HG03558 (cell line): Measurements from ENCODE around the gene RADIL.

ENCODE experiments used
- ATAC-seq: cut with Tn5 transposase; IDR thresholded peaks from one replicate; pipeline ENCODE4 v1.9.1; 2021; ENCODE audit warnings: moderate number of reproducible peaks; ENCODE audit not compliant: unreplicated experiment; ENCODE audit errors: extremely low read depth

The RADIL gene

GRCh38 chr7:4882169-4883032 is 1.1 kb downstream of the RADIL start:
- ATAC-seq, result no peak

GRCh38 chr7:4880218-4880617 is 3.3 kb downstream of the RADIL start:
- no peak for ATAC-seq

- no peak for ATAC-seq
Measured at GRCh38 chr7:4879396-4880081, 4.0 kb downstream of the RADIL start.

GRCh38 chr7:4878336-4879335 is 4.9 kb downstream of the RADIL start:
- no peak for ATAC-seq

GRCh38 chr7:4876586-4876985 is 6.9 kb downstream of the RADIL start:
- no peak for ATAC-seq

- ATAC-seq, result no peak
Measured at GRCh38 chr7:4875391-4875790, 8.1 kb downstream of the RADIL start.

GRCh38 chr7:4873071-4873944 is 10.2 kb downstream of the RADIL start:
- no peak for ATAC-seq

GRCh38 chr7:4871930-4872675 is 11.4 kb downstream of the RADIL start:
- ATAC-seq, result no peak

GRCh38 chr7:4871056-4871680 is 12.3 kb downstream of the RADIL start:
- ATAC-seq, result no peak

GRCh38 chr7:4868493-4868892 is 15.0 kb downstream of the RADIL start:
- no peak for ATAC-seq

- ATAC-seq, result no peak
Measured at GRCh38 chr7:4866528-4867496, 16.7 kb downstream of the RADIL start.

GRCh38 chr7:4862156-4862555 is 21.4 kb downstream of the RADIL start:
- ATAC-seq, result no peak

- ATAC-seq, result no peak
Measured at GRCh38 chr7:4861673-4862072, 21.8 kb downstream of the RADIL start, which contains the start of gene PAPOLB. TSS of gene PAPOLB (minus strand) at chr7:4862030. CDS start at chr7:4861810, 220 bp downstream.

GRCh38 chr7:4861227-4861626 is 22.3 kb downstream of the RADIL start:
- no peak for ATAC-seq

- no peak for ATAC-seq
Measured at GRCh38 chr7:4857189-4857588, 26.3 kb downstream of the RADIL start.

- no peak for ATAC-seq
Measured at GRCh38 chr7:4856336-4857057, 27.0 kb downstream of the RADIL start.
